Stimulated activated CD4-positive, alpha-beta T cell treated with anti-CD3 and anti-CD28 coated beads, TNF-alpha, amount 100 ng/mL, for 48 hours (primary cell): Measurements from ENCODE around the gene PARD3B.
A peak's percentile ranks its signal among the peaks of the same experiment; 100 is the strongest.

ENCODE experiments used
- DNase-seq, 3 donors: peaks; one replicate each; pipeline ENCODE4 v3.0.0-alpha.2; 2020; ENCODE audit warnings: low read depth in 3 of 3

The PARD3B gene

DNA sequence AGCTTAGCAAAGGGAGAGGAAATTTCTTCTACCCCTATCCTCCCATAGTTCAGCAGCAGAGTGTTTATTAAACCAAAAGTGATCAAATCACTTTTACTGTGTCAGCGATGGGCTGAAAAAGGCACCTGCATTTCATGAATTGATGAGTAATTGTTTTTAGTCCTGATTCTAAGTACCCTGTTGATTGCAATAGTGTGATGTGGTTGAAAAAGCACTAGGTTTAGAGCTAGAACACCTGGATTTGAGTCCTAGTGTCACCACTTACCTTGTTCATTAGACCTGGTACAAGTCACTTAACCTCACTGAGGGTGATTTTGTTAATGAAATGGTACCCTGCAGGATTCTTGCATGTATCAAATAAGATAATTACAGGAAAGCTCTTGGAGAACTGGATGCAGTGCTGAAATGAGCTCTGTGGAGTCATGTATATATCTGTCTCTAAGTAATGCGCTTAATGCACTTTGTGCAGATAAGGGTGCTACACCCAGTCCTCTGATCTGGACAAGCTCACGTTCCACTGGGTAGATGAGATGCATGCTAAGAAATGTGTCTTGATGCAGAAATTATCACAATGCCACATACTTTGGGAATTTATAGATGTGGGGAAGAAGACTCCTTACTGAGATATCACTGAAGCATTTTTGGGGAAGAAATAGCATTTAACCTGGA, 289.6 kb downstream of the PARD3B start:
- DNase-seq = no peak

- no peak for DNase-seq
These were observed 290.5 kb downstream of the PARD3B start for GRCh38 chr2:204835786-204836185.

DNA sequence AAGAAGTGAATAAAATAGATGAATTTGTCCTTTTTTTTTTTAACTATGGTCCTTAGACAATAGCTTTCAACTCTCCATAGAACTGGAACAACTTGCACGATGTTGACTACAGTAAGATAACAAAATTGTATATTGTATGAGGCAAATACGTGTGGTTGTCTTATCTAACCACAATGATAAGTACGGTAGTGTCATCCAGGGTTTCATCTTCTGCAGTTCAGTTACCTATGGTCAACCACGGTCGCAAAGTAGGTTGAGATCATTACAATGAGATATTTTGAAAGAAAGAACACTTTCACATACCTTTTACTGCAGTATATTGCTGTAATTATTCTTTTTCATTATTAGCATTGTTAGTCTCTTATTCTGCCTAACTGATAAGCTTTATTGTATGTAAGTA, 295.2 kb downstream of the PARD3B start:
- DNase-seq = no peak

DNA sequence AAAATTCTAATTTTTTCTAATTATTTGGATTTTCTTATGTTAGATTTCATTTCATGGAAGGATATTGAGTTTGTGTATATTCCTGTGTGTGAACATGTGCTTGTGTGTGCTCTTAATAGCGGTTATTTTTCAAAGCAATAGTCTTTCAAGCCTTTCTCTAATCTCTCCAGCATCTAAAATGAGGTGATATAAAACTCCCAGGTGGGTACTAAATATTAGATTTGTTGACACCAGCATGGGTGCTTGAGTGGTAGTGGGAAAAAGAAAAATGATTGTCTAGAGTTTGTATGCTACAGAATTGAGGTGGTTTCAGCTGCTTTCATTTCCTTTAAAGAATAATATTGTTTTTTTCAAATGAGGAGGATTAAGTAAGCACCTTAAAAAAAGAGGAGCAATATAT, 296.8 kb downstream of the PARD3B start:
- DNase-seq = no peak

GRCh38 chr2:204842661-204843485, 297.6 kb downstream of the PARD3B start:
- peak in 1 of 3 donors; percentile 5 for DNase-seq

GRCh38 chr2:204846471-204846870, 301.2 kb downstream of the PARD3B start:
- DNase-seq = no peak

- no peak for DNase-seq
These were observed 304.6 kb downstream of the PARD3B start for GRCh38 chr2:204849892-204850291.

GRCh38 chr2:204850581-204850980, 305.3 kb downstream of the PARD3B start:
- DNase-seq = no peak

GRCh38 chr2:204853905-204854304, 308.6 kb downstream of the PARD3B start:
- DNase-seq = no peak

DNA sequence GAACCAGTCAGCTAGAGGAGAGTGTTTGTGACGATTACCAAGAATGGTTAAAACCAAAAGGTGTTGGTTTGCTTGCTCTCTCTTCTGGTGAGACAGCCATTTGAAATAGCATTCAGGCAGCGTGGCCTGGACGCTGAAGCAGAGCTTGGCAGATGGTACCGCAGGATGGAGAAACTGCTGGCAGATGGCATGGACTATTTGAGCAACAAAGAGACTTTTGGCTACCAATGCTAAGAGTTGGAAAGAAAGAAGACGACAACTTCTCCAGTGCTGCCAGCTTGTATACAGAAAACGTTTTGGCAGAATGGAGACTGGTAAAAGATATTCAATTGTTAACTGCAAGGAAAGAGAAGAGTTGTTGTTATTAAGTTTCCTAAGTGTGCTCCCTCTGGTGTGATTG, 315.0 kb downstream of the PARD3B start:
- no peak for DNase-seq

GRCh38 chr2:204862809-204863208, 317.5 kb downstream of the PARD3B start:
- no peak for DNase-seq

DNA sequence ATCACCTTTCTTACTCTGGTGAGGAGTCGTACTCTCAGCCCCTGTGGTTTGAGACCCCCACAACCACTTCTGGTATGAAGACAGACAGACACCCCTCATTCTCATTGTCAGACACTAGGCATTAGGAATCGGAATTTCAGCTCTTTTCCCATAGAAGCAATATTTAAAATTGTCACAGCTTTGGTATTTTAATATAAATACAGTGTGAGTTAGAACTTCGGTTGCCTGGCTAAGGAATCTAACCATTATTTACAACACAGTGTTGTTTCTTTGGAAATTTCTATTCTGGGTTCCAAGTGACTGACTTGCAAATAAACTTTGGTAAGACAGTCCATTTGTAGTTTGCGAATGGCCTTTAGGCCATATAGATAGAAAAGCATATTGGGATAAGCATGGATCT, 318.1 kb downstream of the PARD3B start:
- no peak for DNase-seq

GRCh38 chr2:204869132-204869823, 324.0 kb downstream of the PARD3B start:
- no peak for DNase-seq

DNA sequence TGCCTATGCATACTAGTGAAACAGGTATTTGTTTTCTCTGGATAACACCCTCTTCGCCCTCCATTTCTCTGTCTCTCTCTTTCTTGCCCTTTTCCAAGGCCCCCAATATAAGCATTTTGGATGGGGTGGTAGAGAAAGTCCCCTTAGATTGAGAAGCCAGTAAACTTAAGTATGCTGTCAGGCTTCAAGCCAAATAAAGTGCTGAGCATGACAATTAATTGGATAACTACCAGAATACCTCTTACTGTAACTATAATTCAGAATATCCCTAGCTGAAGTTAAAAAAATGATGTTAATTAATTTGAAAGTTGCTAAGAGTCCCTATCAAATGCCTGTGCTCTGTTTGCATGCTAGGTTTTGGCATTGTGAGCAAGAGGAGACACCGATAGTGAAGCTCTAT, 324.8 kb downstream of the PARD3B start:
- DNase-seq = no peak

DNA sequence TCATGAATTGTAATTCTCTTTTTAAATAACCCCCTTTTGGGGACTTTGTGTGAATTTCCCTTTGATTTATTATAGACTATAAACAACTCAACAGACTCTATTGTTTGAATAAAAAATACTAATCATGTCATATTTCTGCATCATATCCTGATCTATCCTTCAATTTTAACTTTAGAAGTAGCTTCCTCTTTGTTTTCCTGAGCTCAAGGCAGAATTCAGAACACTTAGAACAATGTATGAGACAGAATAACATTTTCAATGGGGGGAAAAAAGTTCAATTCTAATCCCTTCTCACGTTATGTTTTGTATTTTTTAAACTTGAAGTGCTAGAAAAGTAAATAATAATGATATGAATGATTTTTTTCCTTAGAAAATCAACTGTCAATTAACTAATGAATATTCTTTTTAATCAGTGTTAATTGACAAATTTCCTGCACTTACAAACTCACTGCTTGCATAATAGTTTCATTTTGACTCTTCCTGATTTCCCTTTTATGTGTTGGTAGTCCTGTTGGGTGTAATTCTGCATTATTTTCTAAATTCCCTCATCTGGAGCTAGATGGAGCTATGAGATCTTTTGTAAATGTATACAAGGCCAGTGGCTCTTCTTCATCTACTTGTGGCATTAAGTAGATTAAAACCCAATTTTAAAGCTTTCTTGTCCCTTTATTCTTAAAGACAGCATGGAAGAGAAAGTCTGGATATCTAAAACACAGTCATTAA, 326.1 kb downstream of the PARD3B start:
- DNase-seq = no peak

DNA sequence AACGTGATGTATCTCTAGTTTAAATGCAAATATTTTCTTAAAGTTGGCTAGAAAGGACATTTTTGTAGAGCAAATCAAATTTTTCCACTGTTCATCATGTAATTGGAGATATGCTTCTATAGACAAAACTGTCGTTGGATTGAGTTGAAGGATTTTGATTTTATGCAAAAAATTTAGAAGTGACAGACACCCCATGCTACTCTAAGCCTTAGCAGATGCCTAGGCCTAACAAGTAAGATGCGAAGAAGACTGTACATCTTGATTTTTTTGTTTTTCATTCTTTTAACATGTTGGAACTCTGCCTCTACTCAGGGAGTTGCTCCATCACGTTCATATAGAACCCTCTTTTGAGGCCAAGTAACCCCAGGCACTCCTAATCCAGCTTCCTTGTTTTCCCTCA, 331.0 kb downstream of the PARD3B start:
- DNase-seq = no peak

GRCh38 chr2:204877691-204878090, 332.4 kb downstream of the PARD3B start:
- DNase-seq = no peak

DNA sequence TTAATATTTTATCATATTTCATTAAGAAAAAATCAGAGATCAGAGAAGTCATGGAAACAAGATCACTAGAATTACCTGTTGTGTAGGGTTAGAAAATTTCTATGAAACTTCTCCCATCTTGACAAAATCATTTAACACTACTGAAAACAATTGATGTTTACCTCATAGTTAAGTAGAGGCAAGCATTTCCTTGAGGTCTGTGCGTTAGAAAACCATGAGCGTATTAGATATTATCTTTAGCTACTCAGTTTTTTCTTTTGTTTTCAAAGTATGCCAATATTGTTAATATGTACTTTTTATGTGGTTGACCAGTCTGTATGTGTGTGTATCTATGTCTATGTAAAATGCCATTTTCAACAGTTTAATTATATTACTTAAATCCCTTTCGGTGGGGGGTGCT, 335.7 kb downstream of the PARD3B start:
- no peak for DNase-seq

DNA sequence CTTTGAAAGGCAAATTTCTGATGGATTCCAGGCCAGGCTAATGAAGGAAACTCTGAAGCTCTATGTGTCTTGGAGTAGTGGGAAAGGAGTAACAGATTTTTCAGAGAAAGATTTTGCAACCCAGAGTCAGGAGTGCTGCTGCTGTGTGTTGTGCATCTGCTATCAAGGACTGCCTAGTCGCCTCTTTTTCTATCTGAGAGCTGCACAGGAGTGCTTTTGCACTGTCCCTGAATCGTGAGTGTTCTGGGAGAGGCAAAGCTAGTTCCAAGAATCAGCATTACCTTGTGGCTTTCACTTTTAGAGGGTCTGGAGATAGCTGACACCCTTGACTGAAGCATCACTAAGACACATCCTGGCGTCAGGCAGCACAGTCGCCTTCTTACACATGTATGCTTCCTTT, 336.4 kb downstream of the PARD3B start:
- no peak for DNase-seq

DNA sequence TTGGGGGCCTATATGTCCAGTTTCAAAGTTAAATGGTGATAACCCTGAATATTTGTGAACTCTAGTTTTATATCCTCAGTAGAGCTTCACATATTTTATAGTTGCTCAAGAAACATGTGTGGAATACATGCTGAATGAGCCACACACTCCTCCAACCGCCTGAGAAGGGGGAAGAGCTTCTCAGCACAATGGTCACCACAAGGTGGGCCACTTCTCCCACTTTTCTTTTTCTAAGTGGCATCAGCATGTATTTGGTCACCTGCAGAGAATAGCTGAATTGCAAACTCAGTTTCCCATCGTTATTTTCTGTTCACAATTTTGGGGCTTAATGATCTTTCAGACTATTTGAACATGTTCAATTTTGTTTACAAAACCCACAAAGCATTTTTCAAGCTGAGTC, 340.5 kb downstream of the PARD3B start:
- DNase-seq = no peak

- DNase-seq = no peak
These were observed 341.4 kb downstream of the PARD3B start for GRCh38 chr2:204886713-204887112.

DNA sequence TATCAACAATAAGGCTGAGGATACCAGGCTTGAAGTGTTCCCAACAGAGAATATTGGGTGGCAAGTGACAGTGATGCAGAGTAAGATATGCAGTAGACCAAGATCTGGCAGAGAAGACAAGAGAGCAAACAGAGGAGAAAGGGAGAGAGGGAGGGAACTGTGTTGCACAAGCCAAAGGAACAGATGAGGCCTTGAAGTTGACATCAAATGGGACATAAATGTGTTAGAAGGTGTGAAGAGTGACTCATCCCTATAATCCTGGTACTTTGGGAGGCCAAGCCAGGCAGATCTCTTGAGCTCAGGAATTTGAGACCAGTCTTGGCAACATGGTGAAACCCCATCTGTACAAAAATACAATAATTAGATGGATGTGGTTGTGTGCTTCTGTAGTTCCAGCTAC, 342.9 kb downstream of the PARD3B start:
- no peak for DNase-seq
